Mesenchymal stem cell (in vitro differentiated cells and primary cell): Measurements from ENCODE around the gene TBC1D14.

Experiments used
- DNase-seq: peaks from one replicate; pipeline ENCODE4 v3.0.0-alpha.2; 2013
- H2AFZ ChIP-seq: one replicate; pipeline ENCODE4 v1.6.1; 2013; ENCODE audit warnings: low read depth, mild to moderate bottlenecking, control low read depth, inconsistent platforms, low read length, moderate library complexity
- H2AK5ac ChIP-seq: 2 replicates; pipeline ENCODE4 v1.6.1; 2013; ENCODE audit warnings: low read length, moderate library complexity, mild to moderate bottlenecking, inconsistent platforms; ENCODE audit not compliant: severe bottlenecking
- H2BK120ac ChIP-seq: one replicate; pipeline ENCODE4 v1.6.1; 2013; ENCODE audit warnings: low read depth, mild to moderate bottlenecking, inconsistent platforms, low read length, moderate library complexity
- H2BK12ac ChIP-seq, 2 experiments: one replicate each; pipeline ENCODE4 v1.6.1; 2013; ENCODE audit warnings: inconsistent platforms in 2 of 2, low read length in 2 of 2, mild to moderate bottlenecking in 2 of 2, moderate library complexity in 2 of 2, control low read depth in 1 of 2
- H2BK15ac ChIP-seq: one replicate; pipeline ENCODE4 v1.6.1; 2013; ENCODE audit warnings: mild to moderate bottlenecking, low read depth, inconsistent platforms; ENCODE audit not compliant: poor library complexity, severe bottlenecking
- H2BK5ac ChIP-seq: 2 replicates; pipeline ENCODE4 v1.6.1; 2013; ENCODE audit warnings: low read depth, mild to moderate bottlenecking, low read length, control low read depth, inconsistent platforms; ENCODE audit not compliant: poor library complexity, severe bottlenecking
- H3K14ac ChIP-seq, 2 experiments: one replicate each; pipeline ENCODE4 v1.6.1; 2013; ENCODE audit warnings: inconsistent platforms in 2 of 2, low read length in 2 of 2, control low read depth in 1 of 2, mild to moderate bottlenecking in 1 of 2, moderate library complexity in 1 of 2
- H3K18ac ChIP-seq, 2 experiments: one replicate each; pipeline ENCODE4 v1.6.1; 2013; ENCODE audit warnings: inconsistent platforms in 2 of 2, low read length in 2 of 2, control low read depth in 1 of 2, low read depth in 1 of 2, mild to moderate bottlenecking in 1 of 2
- H3K23ac ChIP-seq, 2 experiments: one replicate each; pipeline ENCODE4 v1.6.1; 2013; ENCODE audit warnings: inconsistent platforms in 2 of 2, low read length in 2 of 2, mild to moderate bottlenecking in 2 of 2, moderate library complexity in 2 of 2, control low read depth in 1 of 2
- H3K27ac ChIP-seq: 2 replicates; pipeline ENCODE4 v1.5.1; 2013; ENCODE audit warnings: mild to moderate bottlenecking, moderate library complexity, low read length, control low read depth, inconsistent platforms; ENCODE audit not compliant: poor library complexity, severe bottlenecking
- H3K27me3 ChIP-seq, 2 experiments: 2 replicates each; pipeline versions ENCODE4 v1.6.1 to v1.7.0; 2013; ENCODE audit warnings: low read length in 2 of 2, mild to moderate bottlenecking in 2 of 2, moderate library complexity in 2 of 2, control low read depth in 1 of 2, inconsistent platforms in 1 of 2; ENCODE audit not compliant: control insufficient read depth in 1 of 2, insufficient read depth in 1 of 2
- H3K36me3 ChIP-seq, 2 experiments: 2 replicates each; pipeline versions ENCODE4 v1.6.1 to v1.7.0; 2013; ENCODE audit warnings: low read length in 2 of 2, control low read depth in 1 of 2, inconsistent platforms in 1 of 2, low read depth in 1 of 2, mild to moderate bottlenecking in 1 of 2; ENCODE audit not compliant: insufficient read depth in 2 of 2, control insufficient read depth in 1 of 2
- H3K4ac ChIP-seq, 2 experiments: one replicate each; pipeline ENCODE4 v1.6.1; 2013; ENCODE audit warnings: inconsistent platforms in 2 of 2, low read length in 2 of 2, mild to moderate bottlenecking in 2 of 2, moderate library complexity in 2 of 2, control low read depth in 1 of 2, low read depth in 1 of 2
- H3K4me1 ChIP-seq: 2 replicates; pipeline ENCODE4 v1.6.1; 2013; ENCODE audit warnings: low read depth, low read length, control low read depth; ENCODE audit not compliant: control insufficient read depth, insufficient read depth
- H3K4me2 ChIP-seq: 2 replicates; pipeline ENCODE4 v1.6.1; 2013; ENCODE audit warnings: low read length, mild to moderate bottlenecking, inconsistent platforms; ENCODE audit not compliant: poor library complexity, severe bottlenecking
- H3K4me3 ChIP-seq, 2 experiments: 2 replicates each; pipeline versions ENCODE4 v1.5.1 to v1.7.0; 2013; ENCODE audit warnings: low read length in 2 of 2, mild to moderate bottlenecking in 2 of 2, control low read depth in 1 of 2, low read depth in 1 of 2; ENCODE audit not compliant: insufficient read depth in 1 of 2
- H3K79me1 ChIP-seq: replicated peaks from 2 replicates; pipeline ENCODE4 v1.6.1; 2013; ENCODE audit warnings: mild to moderate bottlenecking, control low read depth, low read length, inconsistent platforms; ENCODE audit not compliant: poor library complexity, severe bottlenecking
- H3K9ac ChIP-seq: 2 replicates; pipeline ENCODE4 v1.7.0; 2013; ENCODE audit warnings: mild to moderate bottlenecking, low read length, moderate library complexity
- H3K9me3 ChIP-seq: 2 replicates; pipeline ENCODE4 v1.7.0; 2013; ENCODE audit warnings: mild to moderate bottlenecking, low read length; ENCODE audit not compliant: control insufficient read depth
- H4K8ac ChIP-seq: one replicate; pipeline ENCODE4 v1.6.1; 2013; ENCODE audit warnings: inconsistent platforms, mild to moderate bottlenecking, low read length, moderate library complexity
- H4K91ac ChIP-seq: one replicate; pipeline ENCODE4 v1.6.1; 2013; ENCODE audit warnings: mild to moderate bottlenecking, low read length, inconsistent platforms
- WGBS: methylation state at CpG from one replicate; pipeline ENCODE4 v1.1.7; 2013; ENCODE audit warnings: mixed read lengths; 5-methylcytosine and 5-hydroxymethylcytosine counted together

The TBC1D14 gene

GRCh38 chr4:7041801-7042502 lies 132.3 kb downstream of the TBC1D14 start:
- H2BK12ac ChIP-seq, result peak overlapping the region in 1 of 2 experiments; percentile 23
- H2BK5ac ChIP-seq, result no peak overlapping the region
- peak overlapping the region in 1 of 2 experiments; percentile 63 for H3K14ac ChIP-seq
- peak overlapping the region; percentile 86 for H3K4me2 ChIP-seq
- H3K4me3 ChIP-seq, result peak overlapping the region; percentile 73 to 90
- 44% methylated on average over 42 of the region's 42 CpGs for WGBS
- no peak for DNase-seq
- peak overlapping the region; percentile 12 for H2BK15ac ChIP-seq
- H3K27ac ChIP-seq, result peak overlapping the region; percentile 52
- H3K4ac ChIP-seq, result peak overlapping the region in 1 of 2 experiments; percentile 34
- peaks cover 0 to 6% of the 10 kb centered on the region in 2 experiments for H3K36me3 ChIP-seq
- no peak overlapping the region for H4K91ac ChIP-seq
- H3K79me1 ChIP-seq, result peaks cover 15% of the 10 kb centered on the region
- peak overlapping the region; percentile 78 for H2AFZ ChIP-seq
- H3K9ac ChIP-seq, result peak overlapping the region; percentile 91
- no peak overlapping the region for H2BK120ac ChIP-seq
- H3K4me1 ChIP-seq, result peaks cover 32% of the 10 kb centered on the region
- H3K23ac ChIP-seq, result peak overlapping the region in 1 of 2 experiments; percentile 2
- H3K27me3 ChIP-seq, result no peaks in the 10 kb centered on the region
- peak overlapping the region in 1 of 2 experiments; percentile 74 for H3K18ac ChIP-seq
- H3K9me3 ChIP-seq, result no peaks in the 10 kb centered on the region
- no peak overlapping the region for H2AK5ac ChIP-seq
- H4K8ac ChIP-seq, result peak overlapping the region; percentile 5

DNA sequence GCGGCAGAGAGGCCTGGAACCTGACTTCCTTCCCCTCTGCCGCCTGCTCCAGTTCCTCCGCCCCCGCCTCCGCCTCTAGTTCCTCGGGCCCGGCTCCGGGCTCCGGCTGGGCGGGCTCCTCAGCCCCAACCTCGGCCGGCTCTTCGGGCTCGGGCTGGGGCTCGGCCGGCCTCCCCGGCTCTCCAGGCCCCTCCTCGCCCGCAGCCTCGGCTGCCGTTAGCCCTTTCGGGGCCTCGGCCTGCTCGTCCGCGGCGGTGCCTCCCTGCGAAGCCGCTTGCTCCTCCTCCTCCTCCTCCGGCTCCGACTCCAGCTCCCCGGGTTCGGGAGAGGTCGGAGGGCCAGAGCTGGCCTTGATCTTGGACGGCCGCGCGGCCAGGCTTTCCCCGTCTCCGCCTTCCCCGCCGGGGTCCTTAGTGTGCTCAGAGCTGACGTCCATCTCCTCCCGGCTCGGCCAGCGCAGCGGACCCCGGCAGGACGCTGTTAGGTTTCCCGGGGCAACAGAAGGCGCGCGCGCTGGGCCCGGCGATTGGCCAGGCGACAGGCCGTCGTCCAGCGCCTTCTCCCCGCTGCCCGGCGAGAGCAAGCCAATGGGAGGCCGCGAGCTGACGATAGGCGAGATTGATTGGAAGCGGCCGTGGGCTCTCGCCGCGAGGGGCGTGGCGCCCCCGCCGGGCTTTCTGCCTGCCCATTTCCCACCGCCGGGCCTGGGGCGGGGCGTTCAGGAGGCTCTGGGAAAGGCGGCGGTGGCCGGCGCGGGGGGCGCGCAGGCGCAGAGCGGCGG lies 133.1 kb downstream of the TBC1D14 start:
- Histone ChIP-seq H3K27me3 (no peaks in the 10 kb centered on the region), H2AFZ (peak overlapping the region; percentile 78), H3K4me2 (peak overlapping the region; percentile 86), H3K18ac (peak overlapping the region in 1 of 2 experiments; percentile 74), H2BK15ac (peak overlapping the region; percentile 12), H4K91ac (no peak overlapping the region), H3K9ac (peak overlapping the region; percentile 91), H2BK12ac (peak overlapping the region in 1 of 2 experiments; percentile 23), H3K4me3 (peak overlapping the region; percentile 73 to 90), H3K4ac (no peak overlapping the region), H4K8ac (peak overlapping the region; percentile 5), H2BK120ac (no peak overlapping the region), H3K14ac (no peak overlapping the region), H3K36me3 (peaks cover 0 to 14% of the 10 kb centered on the region in 2 experiments), H3K79me1 (peaks cover 17% of the 10 kb centered on the region), H3K4me1 (peaks cover 37% of the 10 kb centered on the region), H2AK5ac (no peak overlapping the region), H3K9me3 (no peaks in the 10 kb centered on the region), H3K27ac (peak overlapping the region; percentile 55), H2BK5ac (no peak overlapping the region), H3K23ac (no peak overlapping the region)
- under 1% methylated on average over 58 of the region's 90 CpGs for WGBS
- peak; percentile 99 for DNase-seq

DNA sequence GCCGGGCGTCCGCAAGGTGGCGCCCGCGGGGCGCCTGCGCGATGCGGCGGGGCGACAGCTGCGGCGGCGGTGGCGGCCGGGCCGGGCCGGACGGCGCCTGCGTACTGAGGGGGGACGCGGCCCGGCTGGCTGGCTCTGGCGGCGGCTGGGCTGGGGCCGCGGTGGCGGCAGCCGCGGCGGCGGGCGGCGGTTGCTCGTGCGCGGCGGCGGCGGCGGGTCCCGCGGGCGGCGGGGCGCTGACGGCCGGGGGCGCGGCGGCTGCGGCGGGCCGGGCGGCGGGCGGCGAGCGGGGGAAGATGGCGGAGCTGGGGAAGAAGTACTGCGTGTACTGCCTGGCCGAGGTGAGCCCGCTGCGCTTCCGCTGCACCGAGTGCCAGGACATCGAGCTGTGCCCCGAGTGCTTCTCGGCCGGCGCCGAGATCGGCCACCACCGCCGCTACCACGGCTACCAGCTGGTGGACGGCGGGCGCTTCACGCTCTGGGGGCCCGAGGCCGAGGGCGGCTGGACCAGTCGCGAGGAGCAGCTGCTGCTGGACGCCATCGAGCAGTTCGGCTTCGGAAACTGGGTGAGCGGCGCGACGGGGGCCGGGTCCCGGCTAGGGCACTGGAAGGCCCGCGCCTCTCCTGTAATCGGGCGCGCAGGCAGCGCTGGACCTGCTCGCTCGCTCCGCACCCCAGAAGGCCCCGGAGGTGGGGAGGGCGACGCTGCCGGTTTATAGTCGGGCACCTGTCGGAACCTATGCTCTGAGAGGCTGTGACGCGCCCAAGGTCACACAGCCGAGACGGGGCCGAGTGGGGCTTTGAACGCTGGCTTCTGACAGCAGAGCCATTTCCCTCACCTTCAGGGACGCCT lies 133.9 kb downstream of the TBC1D14 start, which contains the start of gene TADA2B:
Gene TADA2B, plus strand, starts transcription at position 89 of the 853 bp plus-strand sequence. Its CDS starts 208 bp downstream, at position 297.
- H3K36me3 ChIP-seq, result peaks cover 0 to 15% of the 10 kb centered on the region in 2 experiments
- H4K91ac ChIP-seq, result peak within 1 kb of the TSS; percentile 84
- H3K23ac ChIP-seq, result peak within 1 kb of the TSS in 1 of 2 experiments; percentile 91
- H2BK5ac ChIP-seq, result peak within 1 kb of the TSS; percentile 62
- H3K27me3 ChIP-seq, result no peaks in the 10 kb centered on the region
- peak within 1 kb of the TSS; percentile 86 for H3K4me2 ChIP-seq
- peak within 1 kb of the TSS; percentile 59 to 94 for H3K4ac ChIP-seq
- H3K9ac ChIP-seq, result peak within 1 kb of the TSS; percentile 94
- peak within 1 kb of the TSS in 1 of 2 experiments; percentile 99 for H3K14ac ChIP-seq
- WGBS, result under 1% methylated on average over 74 of the region's 119 CpGs
- peak within 1 kb of the TSS; percentile 82 to 98 for H3K18ac ChIP-seq
- peak within 1 kb of the TSS; percentile 94 to 95 for H3K4me3 ChIP-seq
- peak; percentile 55 for DNase-seq
- H2BK120ac ChIP-seq, result peak within 1 kb of the TSS; percentile 95
- peak within 1 kb of the TSS; percentile 55 for H3K27ac ChIP-seq
- H2BK12ac ChIP-seq, result peak within 1 kb of the TSS in 1 of 2 experiments; percentile 85
- H3K4me1 ChIP-seq, result peaks cover 39% of the 10 kb centered on the region
- H3K79me1 ChIP-seq, result peaks cover 22% of the 10 kb centered on the region
- H3K9me3 ChIP-seq, result no peaks in the 10 kb centered on the region
- H4K8ac ChIP-seq, result peak within 1 kb of the TSS; percentile 89
- H2AK5ac ChIP-seq, result no peak within 1 kb of the TSS
- peak within 1 kb of the TSS; percentile 93 for H2AFZ ChIP-seq
- peak within 1 kb of the TSS; percentile 91 for H2BK15ac ChIP-seq
